Fibroblast of pulmonary artery (primary cell): Measurements from ENCODE around the gene MYH10.

ENCODE experiments used
- DNase-seq: peaks from one replicate; pipeline ENCODE4 v3.0.0-alpha.2; 2010; ENCODE audit warnings: low read depth
- H3K4me3 ChIP-seq: replicated peaks from 2 replicates; pipeline ENCODE4 v1.5.1; 2011; ENCODE audit warnings: low read depth, mild to moderate bottlenecking, control low read depth, low read length, moderate library complexity
- TF ChIP-seq, protein P1 (sequence below): IDR thresholded peaks from 2 replicates; pipeline ENCODE4 v1.5.1; 2011; ENCODE audit warnings: mild to moderate bottlenecking, control low read depth, low read length, inconsistent platforms; ENCODE audit errors: missing control alignments

The MYH10 gene

DNA sequence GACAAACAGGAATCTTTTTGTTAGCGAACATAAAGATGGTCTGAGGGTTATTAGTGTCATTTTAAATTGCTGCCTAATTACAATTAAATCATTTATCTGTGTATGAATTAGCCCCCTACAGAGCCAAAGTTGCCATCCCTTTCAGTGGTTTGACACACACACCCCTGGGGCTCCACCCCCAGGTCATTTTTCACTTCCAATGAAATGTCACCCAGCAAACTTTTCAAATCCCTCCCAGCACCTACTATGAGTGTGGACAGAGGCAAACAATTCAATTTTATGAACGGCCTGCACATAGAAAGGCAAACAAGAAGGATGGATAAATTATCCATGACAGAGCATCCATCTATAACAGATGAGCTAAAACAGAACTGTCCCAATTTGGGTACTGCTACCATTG is 2.4 kb downstream of the MYH10 start:
- peak overlapping the region; percentile 95 for H3K4me3 ChIP-seq
- DNase-seq, result no peak
- TF ChIP-seq, protein P1, sequence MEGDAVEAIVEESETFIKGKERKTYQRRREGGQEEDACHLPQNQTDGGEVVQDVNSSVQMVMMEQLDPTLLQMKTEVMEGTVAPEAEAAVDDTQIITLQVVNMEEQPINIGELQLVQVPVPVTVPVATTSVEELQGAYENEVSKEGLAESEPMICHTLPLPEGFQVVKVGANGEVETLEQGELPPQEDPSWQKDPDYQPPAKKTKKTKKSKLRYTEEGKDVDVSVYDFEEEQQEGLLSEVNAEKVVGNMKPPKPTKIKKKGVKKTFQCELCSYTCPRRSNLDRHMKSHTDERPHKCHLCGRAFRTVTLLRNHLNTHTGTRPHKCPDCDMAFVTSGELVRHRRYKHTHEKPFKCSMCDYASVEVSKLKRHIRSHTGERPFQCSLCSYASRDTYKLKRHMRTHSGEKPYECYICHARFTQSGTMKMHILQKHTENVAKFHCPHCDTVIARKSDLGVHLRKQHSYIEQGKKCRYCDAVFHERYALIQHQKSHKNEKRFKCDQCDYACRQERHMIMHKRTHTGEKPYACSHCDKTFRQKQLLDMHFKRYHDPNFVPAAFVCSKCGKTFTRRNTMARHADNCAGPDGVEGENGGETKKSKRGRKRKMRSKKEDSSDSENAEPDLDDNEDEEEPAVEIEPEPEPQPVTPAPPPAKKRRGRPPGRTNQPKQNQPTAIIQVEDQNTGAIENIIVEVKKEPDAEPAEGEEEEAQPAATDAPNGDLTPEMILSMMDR, result no peak

DNA sequence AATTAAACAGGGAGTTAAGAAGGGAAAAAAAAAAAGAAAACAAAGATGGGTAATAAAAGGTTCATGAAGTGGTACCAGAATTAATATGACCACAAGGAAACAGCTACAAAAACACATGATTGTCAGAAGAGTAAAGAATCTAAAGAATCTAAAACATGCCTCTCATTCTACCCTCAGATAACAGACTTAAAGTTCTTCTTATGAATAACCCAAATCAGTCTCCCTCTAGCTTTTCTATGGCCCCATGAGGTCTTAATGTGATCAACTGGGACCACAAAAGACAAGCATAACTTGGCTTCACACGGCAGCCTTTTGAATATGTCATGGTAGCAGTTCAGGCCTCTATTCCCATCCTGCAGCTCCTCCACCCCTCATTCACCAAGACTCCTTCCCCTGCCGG is 6.9 kb downstream of the MYH10 start:
- DNase-seq, result peak; percentile 40
- no peak overlapping the region for H3K4me3 ChIP-seq
- TF ChIP-seq, protein P1, result no peak

DNA sequence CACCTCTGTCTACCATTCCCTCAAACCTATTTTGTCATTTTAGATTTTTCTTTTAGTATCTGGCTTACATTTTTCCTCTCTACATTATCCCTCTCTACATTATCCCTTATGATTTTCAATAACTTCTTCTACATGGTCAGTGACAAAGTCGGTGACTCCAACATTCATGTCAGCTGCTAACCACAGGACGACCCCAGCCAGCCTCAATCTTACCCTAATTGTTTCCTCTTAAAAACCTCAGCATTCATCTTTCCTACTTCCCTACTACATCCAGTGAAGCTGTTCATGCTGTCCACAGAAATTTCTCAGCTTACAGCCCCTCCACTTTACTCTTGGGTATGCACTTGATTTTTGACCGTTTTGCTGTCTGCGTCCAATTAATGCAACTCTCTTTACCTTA is 8.3 kb downstream of the MYH10 start:
- TF ChIP-seq, protein P1, result no peak
- no peak for DNase-seq
- no peak overlapping the region for H3K4me3 ChIP-seq

DNA sequence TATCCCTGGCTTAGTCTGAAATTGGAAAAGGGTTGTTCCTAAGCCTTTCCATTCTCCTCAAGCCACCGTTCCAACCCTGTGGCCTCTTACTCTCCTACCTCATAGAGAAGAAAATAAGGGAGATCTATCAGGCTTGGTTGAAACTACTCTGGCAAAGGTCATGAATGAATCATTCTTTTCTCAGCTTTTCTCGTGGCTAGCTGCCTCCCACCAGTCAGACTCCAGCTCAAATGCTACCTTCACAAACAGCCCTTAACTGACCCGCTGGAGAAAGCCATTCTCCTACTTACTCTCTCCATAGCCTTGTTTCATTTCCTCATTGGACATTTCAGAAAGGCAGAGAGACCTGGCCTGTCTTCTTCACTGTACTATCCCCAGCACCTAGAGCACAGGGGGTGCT is 8.9 kb downstream of the MYH10 start:
- TF ChIP-seq, protein P1, result no peak
- H3K4me3 ChIP-seq, result no peak overlapping the region
- DNase-seq, result peak; percentile 55

DNA sequence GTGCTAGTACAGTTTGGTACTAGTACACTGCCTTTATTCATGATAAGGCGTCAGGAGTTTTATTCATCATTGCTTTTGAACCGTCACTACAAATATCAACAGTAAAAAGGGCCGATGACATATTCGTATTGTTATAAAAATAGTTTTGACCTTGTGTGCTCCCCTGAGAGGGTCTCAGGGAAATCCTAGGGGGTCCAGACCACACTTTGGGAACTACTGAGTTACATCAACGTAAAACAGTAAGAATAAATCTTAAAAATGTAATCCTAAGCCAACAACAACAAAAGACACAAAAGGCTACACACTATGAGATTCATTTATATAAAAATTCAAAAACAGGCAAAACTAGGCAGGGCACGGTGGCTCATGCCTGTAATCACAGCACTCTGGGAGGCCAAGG is 11.2 kb downstream of the MYH10 start:
- TF ChIP-seq, protein P1, result no peak
- DNase-seq, result no peak

DNA sequence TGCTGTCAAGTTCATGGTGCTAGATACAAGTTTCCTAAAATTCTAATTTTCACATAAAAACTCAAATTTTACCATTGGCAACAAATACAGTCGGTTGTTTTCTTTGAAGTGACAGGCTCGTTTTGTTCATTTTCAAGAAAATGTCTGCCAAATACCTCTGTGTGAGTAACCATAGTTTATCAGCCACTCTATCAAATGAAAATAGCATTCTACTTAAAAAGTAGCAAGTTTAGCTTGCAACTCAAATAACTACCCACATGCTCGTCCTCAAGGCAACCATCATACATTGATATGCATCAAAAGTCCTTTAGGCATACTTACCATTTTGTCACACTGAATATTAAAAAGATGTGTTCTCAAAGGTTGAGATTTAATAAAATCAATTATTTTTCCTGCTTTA is 11.7 kb downstream of the MYH10 start:
- TF ChIP-seq, protein P1, result no peak
- H3K4me3 ChIP-seq, result no peak overlapping the region
- no peak for DNase-seq

More for the DNA sequence above, 11.2 kb downstream of the MYH10 start:
- H3K4me3 ChIP-seq, result no peak overlapping the region

DNA sequence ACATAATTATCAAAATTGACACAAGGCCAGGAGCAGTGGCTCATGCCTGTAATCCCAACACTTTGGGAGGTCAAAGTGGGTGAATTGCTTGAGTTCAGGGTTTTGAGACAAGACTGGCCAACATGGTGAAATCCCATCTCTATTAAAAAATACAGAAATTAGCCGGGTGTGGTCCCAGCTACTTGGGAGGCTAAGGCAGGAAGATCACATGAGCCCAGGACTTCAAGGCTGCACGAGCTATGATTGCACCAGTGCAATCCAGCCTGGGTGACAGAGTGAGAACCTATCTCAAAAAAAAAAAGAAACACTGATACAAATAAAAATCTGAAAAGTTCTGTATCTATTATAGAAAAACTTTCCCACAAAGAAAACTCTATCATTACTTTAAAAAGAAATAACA is 15.5 kb downstream of the MYH10 start:
- no peak for DNase-seq
- H3K4me3 ChIP-seq, result no peak overlapping the region
- TF ChIP-seq, protein P1, result no peak
